HG03354 (cell line): ENCODE results near the gene TMEM107.
A peak's percentile ranks its signal among the peaks of the same experiment; 100 is the strongest.
"Not testable (repeated sequence)": the region's sequence is repeated elsewhere in the genome, so short reads cannot be mapped to it uniquely, and the experiment has no call there.

ENCODE experiments used
- ATAC-seq: cut with Tn5 transposase; IDR thresholded peaks from one replicate; pipeline ENCODE4 v1.9.1; 2021; ENCODE audit warnings: mild to moderate bottlenecking; ENCODE audit not compliant: unreplicated experiment, poor library complexity, severe bottlenecking

Gene TMEM107

DNA sequence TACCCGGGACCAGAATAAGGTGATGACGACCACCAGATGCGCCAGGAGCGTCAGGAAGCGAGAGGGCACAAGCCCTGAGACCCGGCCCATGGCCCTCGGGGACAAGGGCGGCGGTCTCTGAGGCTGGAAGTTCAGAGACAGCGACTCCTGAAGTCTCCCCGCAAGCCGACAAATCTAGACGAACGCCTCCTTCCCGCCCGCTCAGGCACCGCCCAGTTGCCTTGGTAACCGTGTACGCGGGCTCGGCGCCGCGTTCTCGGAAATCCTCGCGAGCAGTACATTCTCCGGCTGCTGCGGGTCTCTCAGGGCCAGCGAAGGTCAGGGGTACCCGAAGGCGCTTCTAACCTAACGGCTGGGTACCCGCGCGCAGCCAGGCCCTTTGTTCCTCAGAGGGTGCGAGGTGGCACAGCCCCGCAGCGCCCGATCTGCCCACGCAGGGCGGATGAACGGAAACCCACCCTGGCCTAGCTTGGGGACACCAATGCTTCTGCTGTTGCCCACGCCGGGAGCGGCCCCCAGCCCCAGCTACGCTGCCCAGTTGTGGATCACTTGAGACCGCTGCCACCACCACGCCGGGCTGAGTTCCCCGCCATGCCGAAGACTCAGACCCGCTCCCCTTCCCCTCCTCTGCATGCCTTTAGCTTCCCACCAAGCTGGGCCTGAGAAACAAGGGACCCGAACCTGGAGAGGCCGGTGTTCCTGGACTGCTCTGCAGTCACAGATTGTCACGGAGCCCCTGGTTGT is at the start of gene TMEM107:
TMEM107 (minus strand) TSS at position 184 of the 744 bp plus-strand sequence; CDS start at position 90, 94 bp downstream.
- ATAC-seq = peak; percentile 61

DNA sequence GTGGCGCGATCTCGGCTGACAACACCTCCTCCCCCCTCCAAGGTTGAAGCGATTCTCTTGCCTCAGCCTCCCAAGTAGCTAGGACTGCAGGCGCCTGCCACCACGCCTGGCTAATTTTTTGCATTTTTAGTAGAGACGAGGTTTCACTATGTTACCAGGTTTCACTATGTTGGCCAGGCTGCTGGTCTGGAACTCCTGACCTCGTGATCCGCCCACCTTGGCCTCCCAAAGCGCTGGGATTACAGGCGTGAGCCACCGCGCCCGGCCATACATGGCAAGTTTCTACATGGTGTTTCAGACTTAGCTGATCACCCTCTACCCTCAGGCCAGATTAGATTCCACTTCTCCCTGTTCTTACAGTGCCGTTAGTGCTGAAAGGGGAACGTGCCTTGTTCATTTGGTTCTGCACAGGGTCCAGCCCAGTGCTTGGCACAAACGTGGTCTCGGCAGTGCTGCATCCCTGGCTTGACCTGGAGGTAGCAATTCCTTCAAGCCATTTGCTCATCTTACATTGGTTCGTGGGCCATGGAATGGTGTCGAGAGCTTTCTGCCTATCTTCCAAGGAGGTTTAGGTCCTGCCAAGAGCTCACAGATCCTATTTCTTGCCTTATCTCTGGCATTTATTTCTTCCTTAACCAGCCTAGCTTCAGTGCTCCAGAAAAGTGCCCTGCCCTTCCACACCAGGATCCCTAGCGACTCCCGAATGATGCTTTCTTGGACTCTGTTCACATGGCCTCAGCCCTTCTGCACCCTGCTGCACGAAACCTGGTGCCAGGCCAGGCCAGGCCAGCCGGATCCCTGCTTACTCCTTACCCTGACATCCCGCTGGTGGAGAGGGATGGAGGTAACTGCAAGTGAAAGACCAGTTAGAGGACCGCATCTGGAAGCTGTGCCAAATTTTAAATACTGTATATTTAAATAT is 49.0 kb upstream of the TMEM107 start:
- ATAC-seq = no peak

DNA sequence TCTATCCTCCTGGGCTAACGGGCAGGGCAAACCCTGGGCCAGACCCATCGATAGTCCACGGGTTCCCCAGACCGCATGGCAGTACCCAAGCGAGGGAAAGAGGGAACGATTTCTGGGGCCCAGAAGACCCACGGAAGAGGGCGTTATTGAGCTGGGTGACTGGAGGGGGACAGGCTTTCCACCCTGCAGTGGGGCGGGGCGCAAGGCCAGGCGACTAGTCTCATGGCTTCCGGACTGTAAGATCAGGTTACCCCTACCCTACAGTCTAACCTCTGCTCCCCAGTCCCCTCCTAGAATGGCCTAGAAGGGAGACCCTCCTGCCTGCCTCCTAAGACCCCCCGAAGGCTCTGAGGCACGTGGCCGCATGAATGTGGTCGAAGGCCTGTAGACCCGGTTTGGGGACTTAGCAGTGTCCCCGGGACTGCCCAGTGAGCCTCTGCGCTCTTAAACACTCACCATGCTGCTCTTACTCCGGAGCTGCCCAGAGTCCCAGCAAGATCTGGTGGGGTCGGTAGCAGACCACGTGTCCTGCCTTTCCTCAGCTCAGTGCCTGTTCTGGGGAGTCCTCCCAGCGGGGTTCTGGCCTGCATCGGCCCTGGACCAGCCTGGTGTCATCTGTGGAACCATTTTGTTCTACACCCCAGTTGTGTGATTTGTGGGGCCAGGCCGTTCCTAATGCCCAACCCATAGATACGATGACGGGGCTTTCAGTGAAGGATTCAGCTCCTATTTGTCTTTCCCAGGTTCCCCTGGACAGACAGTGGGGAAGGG is 47.4 kb upstream of the TMEM107 start:
- no peak for ATAC-seq

DNA sequence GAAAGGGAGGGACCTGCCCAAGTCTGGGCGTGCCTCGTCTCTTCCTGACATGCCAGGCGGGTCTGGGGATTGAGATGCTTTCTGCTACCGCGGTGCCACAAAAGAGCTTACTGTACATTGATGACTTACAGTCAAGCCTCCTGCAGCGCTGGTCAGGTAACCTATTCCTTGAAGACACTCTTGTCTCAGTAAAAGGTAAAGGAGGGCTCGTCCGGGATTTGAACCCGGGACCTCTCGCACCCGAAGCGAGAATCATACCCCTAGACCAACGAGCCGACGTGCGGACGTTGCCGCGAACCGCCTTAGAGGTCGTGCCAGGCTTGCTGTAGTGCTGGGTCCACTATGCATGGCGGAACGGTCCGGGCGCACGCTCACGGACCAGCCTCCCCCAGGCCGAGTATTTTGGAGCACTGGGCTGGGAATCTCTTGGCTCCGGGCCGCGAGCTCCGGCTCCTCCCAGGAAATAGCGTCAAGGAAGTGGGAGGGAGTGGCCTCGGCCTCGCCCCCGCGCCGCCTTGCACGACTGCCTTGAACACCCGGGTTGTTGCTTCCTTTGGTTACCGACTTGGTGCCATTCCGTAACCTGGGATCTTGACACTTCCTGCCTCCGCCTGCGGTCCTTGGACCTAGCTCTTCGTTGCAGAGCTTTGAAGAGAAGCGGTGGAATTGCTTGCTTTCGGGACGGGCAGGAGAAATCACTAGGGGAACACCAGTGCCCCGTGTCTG is 46.6 kb upstream of the TMEM107 start:
- peak; percentile 44 for ATAC-seq

DNA sequence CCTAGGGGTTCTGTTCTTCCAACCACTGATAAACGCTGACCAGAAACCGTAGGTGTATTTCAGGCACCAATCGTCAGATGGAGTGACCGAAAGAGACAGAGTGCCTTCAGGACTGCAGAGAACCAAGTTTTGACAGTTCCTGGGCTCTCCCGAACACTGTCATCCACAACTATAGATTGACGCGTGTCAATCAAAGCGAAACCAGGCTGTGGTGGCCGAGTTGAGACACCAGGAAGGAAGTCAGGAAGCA is 46.1 kb upstream of the TMEM107 start:
- ATAC-seq = peak; percentile 30

DNA sequence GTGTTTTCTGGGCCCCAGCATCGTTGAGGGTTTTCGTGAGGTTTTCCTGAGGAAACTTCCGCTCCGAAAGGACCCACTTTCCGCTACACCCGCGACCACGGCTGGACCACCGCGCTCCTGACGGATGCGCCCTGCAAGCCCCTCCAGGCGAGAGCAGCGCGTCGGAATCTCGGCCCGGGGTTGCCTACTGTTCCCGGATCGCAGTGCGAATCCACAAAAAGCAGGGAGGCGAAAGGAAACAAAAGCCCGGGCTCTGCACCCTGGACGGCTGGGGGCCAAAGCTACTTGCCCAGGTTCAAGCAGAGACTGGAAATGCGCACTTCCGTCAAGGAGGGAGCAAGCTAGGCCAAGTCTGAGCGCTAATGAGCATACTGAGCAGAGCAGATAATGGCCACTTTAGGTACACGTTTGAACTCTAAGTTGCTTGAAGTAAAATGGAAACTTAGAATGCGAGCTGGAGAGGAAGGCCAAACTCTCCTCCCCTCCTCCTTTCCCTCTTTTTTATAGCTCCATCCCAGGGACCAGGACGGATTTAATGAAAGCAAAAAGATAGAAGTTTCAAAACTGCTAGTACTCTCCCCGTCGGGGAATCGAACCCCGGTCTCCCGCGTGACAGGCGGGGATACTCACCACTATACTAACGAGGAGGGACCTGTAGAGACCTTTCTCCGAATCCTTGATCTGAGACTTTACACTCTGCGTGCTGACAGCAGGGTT is 45.6 kb upstream of the TMEM107 start:
- peak; percentile 47 for ATAC-seq

GRCh38 chr17:8220783-8221662 is 44.8 kb upstream of the TMEM107 start:
- ATAC-seq = peak; percentile 24

- ATAC-seq = not testable (repeated sequence)
Measured at GRCh38 chr17:8214000-8214399, 37.8 kb upstream of the TMEM107 start.

- no peak for ATAC-seq
Measured at GRCh38 chr17:8212312-8213180, 36.4 kb upstream of the TMEM107 start.

- ATAC-seq = peak; percentile 6
Measured at GRCh38 chr17:8210761-8211458, 34.7 kb upstream of the TMEM107 start.

DNA sequence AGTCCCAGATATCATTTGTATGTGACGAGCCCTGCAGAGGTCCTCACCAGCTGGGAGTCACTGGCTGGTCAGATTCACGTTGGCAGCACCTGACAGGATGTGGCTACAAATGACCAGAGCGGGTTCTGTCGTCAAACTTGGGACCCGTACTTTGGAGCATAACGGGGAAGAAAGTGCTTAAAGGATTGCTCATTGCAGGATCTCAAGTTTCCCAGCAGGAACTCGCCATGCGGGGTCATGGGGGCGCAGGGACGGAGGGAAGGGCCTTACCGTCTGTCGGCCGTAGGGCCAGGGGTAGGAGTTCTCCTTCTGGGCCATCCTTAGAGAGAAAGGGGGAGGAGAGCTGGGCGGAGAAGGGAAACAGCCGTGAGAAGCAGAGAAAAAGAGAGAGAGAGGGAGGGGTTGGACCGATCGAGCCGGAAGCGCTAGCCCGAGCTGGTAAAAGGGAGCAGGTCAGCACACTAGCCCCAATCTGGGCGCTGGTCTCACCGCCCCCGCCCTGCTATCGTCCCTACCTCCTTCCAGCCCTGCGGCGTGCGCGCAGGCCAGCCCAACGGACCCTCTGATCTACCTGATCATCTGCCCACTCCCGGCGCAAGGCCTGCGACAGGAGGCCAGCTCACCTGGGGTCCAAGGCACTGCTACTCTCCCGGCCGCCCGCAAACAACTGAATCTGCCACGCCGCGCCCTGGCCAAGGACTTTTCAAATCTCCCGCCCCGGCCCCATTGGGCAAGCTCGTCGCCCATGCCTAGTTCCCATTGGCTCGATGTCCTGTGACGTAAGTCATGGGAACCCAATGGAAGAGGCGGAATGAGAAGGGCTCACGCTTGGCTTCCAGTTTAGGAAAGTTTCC is 34.0 kb upstream of the TMEM107 start, which contains the start of gene AURKB:
AURKB (minus strand) TSS at position 669 of the 854 bp plus-strand sequence; CDS start at position 318, 351 bp downstream.
- ATAC-seq = peak; percentile 91

GRCh38 chr17:8206536-8206935 is 30.4 kb upstream of the TMEM107 start:
- no peak for ATAC-seq

DNA sequence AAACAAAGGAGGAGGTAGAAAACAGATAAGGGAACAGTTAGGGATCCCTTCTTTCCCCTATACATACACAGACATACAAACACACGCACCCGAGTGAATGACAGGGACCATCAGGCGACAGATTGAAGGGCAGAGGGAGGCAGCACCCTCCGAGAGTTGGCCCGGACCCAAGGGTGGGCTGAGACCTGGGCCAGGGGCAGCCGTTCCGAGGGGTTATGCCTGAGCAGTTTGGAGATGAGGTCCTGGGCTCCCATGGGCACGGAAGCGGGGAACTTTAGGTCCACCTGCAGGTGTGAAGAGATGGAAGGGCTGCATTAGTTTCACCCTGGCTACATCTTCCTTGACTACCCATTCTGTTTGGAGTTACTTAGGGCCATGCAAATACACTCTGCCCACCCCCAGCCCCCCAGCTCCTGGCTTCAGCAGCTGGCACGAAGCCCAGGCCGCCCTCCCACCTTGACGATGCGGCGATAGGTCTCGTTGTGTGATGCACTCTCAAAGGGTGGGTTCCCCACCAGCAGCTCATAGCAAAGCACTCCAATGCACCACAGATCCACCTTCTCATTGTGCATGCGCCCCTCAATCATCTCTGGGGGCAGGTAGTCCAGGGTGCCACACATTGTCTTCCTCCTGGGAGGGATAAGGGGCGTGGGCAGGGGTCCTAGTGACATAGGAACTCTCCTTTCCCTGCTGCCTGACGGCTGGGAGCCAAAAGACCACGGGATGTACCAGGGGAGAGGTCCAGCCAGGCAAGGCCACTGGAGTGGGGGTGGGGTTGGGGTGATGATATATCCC is 28.8 kb upstream of the TMEM107 start:
- ATAC-seq = no peak

- no peak for ATAC-seq
Measured at GRCh38 chr17:8192070-8192815, 16.1 kb upstream of the TMEM107 start.
